ENCODE measurements around the gene DTNA. TPM values are rescaled to one million over a fixed set of nuclear protein-coding genes. Genes with fewer than 3 reads are reported as not detected.

Gene DTNA
- total RNA-seq, 1 donor from 2014 or later = 18.4 TPM

GRCh38 chr18:34835466-34835865 lies 125.4 kb downstream of the DTNA start:
- Histone ChIP-seq H3K27me3 (no peaks in the 10 kb centered on the region), H3K4me1 (peaks cover 8% of the 10 kb centered on the region), H3K9me3 (no peaks in the 10 kb centered on the region), H3K36me3 (no peaks in the 10 kb centered on the region), H3K4me3 (no peak overlapping the region), H3K27ac (no peak overlapping the region)
- intact Hi-C loops (cut with DNase I) = no loop called here
- no peak for DNase-seq (ENCODE audit: extremely low spot score in 2 of 2)
- TF ChIP-seq POLR2AphosphoS5 (IDR thresholded peaks at IDR 0.05; ENCODE audit: insufficient read depth in 1 of 2, low read depth in 1 of 2) (no peak), POLR2A (IDR thresholded peaks at IDR 0.05) (no peak)
- TF ChIP-seq, protein P1, sequence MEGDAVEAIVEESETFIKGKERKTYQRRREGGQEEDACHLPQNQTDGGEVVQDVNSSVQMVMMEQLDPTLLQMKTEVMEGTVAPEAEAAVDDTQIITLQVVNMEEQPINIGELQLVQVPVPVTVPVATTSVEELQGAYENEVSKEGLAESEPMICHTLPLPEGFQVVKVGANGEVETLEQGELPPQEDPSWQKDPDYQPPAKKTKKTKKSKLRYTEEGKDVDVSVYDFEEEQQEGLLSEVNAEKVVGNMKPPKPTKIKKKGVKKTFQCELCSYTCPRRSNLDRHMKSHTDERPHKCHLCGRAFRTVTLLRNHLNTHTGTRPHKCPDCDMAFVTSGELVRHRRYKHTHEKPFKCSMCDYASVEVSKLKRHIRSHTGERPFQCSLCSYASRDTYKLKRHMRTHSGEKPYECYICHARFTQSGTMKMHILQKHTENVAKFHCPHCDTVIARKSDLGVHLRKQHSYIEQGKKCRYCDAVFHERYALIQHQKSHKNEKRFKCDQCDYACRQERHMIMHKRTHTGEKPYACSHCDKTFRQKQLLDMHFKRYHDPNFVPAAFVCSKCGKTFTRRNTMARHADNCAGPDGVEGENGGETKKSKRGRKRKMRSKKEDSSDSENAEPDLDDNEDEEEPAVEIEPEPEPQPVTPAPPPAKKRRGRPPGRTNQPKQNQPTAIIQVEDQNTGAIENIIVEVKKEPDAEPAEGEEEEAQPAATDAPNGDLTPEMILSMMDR (IDR thresholded peaks at IDR 0.05) = no peak

DNA sequence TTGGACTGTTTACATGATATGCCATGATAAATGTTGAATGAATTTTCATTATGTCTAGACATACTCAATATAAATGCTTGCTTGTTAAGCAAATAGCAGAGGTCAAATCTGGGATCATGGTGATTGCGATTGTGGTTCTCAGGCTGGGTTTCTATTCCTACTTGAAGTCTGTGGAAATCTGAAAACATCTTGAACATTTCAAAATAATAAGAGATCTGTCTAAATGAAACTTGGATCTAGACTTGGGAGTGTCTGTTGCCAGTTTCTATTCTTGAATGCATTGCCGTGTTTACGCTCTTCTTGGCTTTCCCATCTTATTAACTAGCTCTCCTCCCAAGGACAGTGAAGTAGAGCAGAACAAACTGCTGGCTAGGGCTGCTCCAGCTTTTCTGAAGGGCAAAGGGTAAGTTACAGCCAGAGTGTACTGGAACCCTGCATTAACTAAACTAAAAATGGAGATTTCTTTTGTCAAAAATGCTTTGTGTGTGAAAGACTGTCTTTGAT lies 127.7 kb downstream of the DTNA start:
- TF ChIP-seq POLR2AphosphoS5 (IDR thresholded peaks at IDR 0.05; ENCODE audit: insufficient read depth in 1 of 2, low read depth in 1 of 2) = no peak
- no peak for TF ChIP-seq POLR2A (IDR thresholded peaks at IDR 0.05)
- TF ChIP-seq, protein P1 (IDR thresholded peaks at IDR 0.05) = no peak
- Histone ChIP-seq H3K4me3 (no peak overlapping the region), H3K27me3 (no peaks in the 10 kb centered on the region), H3K4me1 (peaks cover 8% of the 10 kb centered on the region), H3K9me3 (no peaks in the 10 kb centered on the region), H3K36me3 (no peaks in the 10 kb centered on the region), H3K27ac (peak overlapping the region; percentile 66)
- intact Hi-C loops (cut with DNase I) = no loop called here
- no peak for DNase-seq (ENCODE audit: extremely low spot score in 2 of 2)

DNA sequence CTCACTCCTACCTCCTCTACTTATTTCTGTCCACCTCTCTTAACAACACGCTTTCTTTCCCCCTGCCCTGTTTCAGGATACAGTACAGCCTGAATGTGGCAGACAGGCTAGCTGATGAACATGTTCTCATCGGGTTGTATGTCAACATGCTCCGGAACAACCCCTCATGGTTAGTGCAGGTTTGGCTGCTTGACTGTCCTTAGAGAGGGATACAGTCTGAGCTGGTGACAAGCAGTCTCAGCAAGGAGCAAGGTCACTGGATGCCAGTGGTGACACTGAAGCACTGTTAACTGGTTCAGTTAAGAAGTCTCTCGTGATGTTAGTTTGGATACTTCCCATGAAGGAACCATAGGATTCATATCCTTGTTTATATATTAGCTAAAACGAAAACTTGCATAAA lies 128.6 kb downstream of the DTNA start:
- Histone ChIP-seq H3K27ac (peak overlapping the region; percentile 66), H3K36me3 (no peaks in the 10 kb centered on the region), H3K27me3 (no peaks in the 10 kb centered on the region), H3K4me3 (no peak overlapping the region), H3K4me1 (peaks cover 8% of the 10 kb centered on the region), H3K9me3 (no peaks in the 10 kb centered on the region)
- intact Hi-C loops (cut with DNase I) = no loop called here
- no peak for DNase-seq (ENCODE audit: extremely low spot score in 2 of 2)
- TF ChIP-seq POLR2AphosphoS5 (IDR thresholded peaks at IDR 0.05; ENCODE audit: insufficient read depth in 1 of 2, low read depth in 1 of 2) (no peak), POLR2A (IDR thresholded peaks at IDR 0.05) (no peak)
- TF ChIP-seq, protein P1 (IDR thresholded peaks at IDR 0.05) = no peak

DNA sequence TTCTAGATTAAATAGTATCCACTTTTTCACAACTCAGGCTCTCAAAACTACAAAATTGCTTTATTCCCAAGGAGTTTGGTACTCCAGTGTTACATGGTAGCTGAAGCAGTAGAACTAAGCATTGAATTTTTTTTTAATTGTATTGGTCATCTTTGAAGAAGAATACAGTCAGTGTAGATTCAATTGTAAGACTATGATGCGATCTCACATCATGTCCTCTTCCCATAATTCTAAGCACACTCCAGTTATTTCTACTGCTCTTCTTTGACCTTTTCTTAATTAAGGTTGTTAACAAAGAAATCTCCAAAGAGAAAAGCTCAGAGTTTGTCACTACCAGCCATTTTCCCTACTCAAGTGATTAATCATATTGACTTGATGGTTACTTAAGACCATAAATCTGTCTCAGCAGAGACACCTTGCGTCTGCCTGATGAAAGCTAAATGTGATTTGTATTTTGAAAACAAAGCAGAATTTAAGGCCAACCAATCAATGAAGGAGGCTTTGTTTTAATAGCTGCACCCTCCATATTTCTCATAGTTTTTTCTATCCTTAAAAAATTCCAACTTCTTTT lies 130.2 kb downstream of the DTNA start:
- H3K27ac ChIP-seq = no peak overlapping the region
- H3K36me3 ChIP-seq = no peaks in the 10 kb centered on the region
- peaks cover 8% of the 10 kb centered on the region for H3K4me1 ChIP-seq
- TF ChIP-seq, protein P1 (IDR thresholded peaks at IDR 0.05) = no peak
- TF ChIP-seq POLR2AphosphoS5 (IDR thresholded peaks at IDR 0.05; ENCODE audit: insufficient read depth in 1 of 2, low read depth in 1 of 2) (no peak), POLR2A (IDR thresholded peaks at IDR 0.05) (no peak)
- no peak for DNase-seq (ENCODE audit: extremely low spot score in 2 of 2)
- intact Hi-C loops (cut with DNase I) = no loop called here
- no peaks in the 10 kb centered on the region for H3K27me3 ChIP-seq
- H3K4me3 ChIP-seq = no peak overlapping the region
- no peaks in the 10 kb centered on the region for H3K9me3 ChIP-seq

GRCh38 chr18:34841891-34842290 lies 131.8 kb downstream of the DTNA start:
- DNase-seq (ENCODE audit: extremely low spot score in 2 of 2) = no peak
- no peak overlapping the region for H3K4me3 ChIP-seq
- no peaks in the 10 kb centered on the region for H3K27me3 ChIP-seq
- H3K27ac ChIP-seq = no peak overlapping the region
- TF ChIP-seq POLR2A (IDR thresholded peaks at IDR 0.05) (no peak), POLR2AphosphoS5 (IDR thresholded peaks at IDR 0.05; ENCODE audit: insufficient read depth in 1 of 2, low read depth in 1 of 2) (no peak)
- TF ChIP-seq, protein P1 (IDR thresholded peaks at IDR 0.05) = no peak
- H3K36me3 ChIP-seq = no peaks in the 10 kb centered on the region
- intact Hi-C loops (cut with DNase I) = no loop called here
- H3K4me1 ChIP-seq = peaks cover 8% of the 10 kb centered on the region
- H3K9me3 ChIP-seq = no peaks in the 10 kb centered on the region

Data from vagina (tissue), 2 donors.